Epithelial cell of proximal tubule (primary cell): ENCODE measurements around the gene SRR. TPM values are rescaled to one million over a fixed set of nuclear protein-coding genes. Genes with fewer than 3 reads are reported as not detected.

Experiments
- DNase-seq: peaks from one replicate; pipeline ENCODE4 v3.0.0-alpha.2; 2011; ENCODE audit warnings: low read depth
- H3K4me3 ChIP-seq: 2 replicates; pipeline ENCODE4 v1.5.1; 2011; ENCODE audit warnings: low read depth, mild to moderate bottlenecking, low read length
- CTCF ChIP-seq: conservative IDR thresholded peaks from 2 replicates; pipeline ENCODE4 v1.5.1; 2012; ENCODE audit warnings: low read depth, mild to moderate bottlenecking, low read length
- total RNA-seq: library from RNA; depleted of rRNA; stranded (reverse); fragments of >200 nt; gene quantifications from 2 replicates; pipeline ENCODE4 v1.2.3, GENCODE V29; 2015

SRR gene
- total RNA-seq, 1 donor from 2014 or later, result 2.5 TPM

GRCh38 chr17:2277429-2278170, 26.1 kb upstream of the SRR start:
- DNase-seq, result no peak
- no peak for TF ChIP-seq CTCF
- no peak overlapping the region for H3K4me3 ChIP-seq

- no peak for TF ChIP-seq CTCF
Measured at GRCh38 chr17:2279707-2280106, 24.0 kb upstream of the SRR start.

GRCh38 chr17:2282297-2282873, 21.4 kb upstream of the SRR start:
- no peak for DNase-seq
- peak; percentile 46 for TF ChIP-seq CTCF
- no peak overlapping the region for H3K4me3 ChIP-seq

More at GRCh38 chr17:2279707-2280106, 24.0 kb upstream of the SRR start:
- H3K4me3 ChIP-seq, result no peak overlapping the region
- DNase-seq, result no peak

- TF ChIP-seq CTCF, result no peak
- DNase-seq, result no peak
- H3K4me3 ChIP-seq, result no peak overlapping the region
Measured at GRCh38 chr17:2283302-2283701, 20.4 kb upstream of the SRR start.

- H3K4me3 ChIP-seq, result no peak overlapping the region
- no peak for DNase-seq
- TF ChIP-seq CTCF, result no peak
Measured at GRCh38 chr17:2289878-2290478, 13.8 kb upstream of the SRR start.

- TF ChIP-seq CTCF, result no peak
- no peak overlapping the region for H3K4me3 ChIP-seq
- no peak for DNase-seq
Measured at GRCh38 chr17:2292100-2292499, 11.7 kb upstream of the SRR start.

GRCh38 chr17:2295575-2295974, 8.2 kb upstream of the SRR start:
- no peak overlapping the region for H3K4me3 ChIP-seq
- DNase-seq, result no peak
- no peak for TF ChIP-seq CTCF
